Superior temporal gyrus (tissue), 1 donor: Measurements from ENCODE around the gene MX1.
"Not testable (repeated sequence)": the region's sequence is repeated elsewhere in the genome, so short reads cannot be mapped to it uniquely, and the experiment has no call there.

Source experiments
- DNase-seq: peaks from one replicate; pipeline ENCODE4 v3.0.0-alpha.2; 2016; ENCODE audit errors: extremely low spot score

Gene MX1

DNA sequence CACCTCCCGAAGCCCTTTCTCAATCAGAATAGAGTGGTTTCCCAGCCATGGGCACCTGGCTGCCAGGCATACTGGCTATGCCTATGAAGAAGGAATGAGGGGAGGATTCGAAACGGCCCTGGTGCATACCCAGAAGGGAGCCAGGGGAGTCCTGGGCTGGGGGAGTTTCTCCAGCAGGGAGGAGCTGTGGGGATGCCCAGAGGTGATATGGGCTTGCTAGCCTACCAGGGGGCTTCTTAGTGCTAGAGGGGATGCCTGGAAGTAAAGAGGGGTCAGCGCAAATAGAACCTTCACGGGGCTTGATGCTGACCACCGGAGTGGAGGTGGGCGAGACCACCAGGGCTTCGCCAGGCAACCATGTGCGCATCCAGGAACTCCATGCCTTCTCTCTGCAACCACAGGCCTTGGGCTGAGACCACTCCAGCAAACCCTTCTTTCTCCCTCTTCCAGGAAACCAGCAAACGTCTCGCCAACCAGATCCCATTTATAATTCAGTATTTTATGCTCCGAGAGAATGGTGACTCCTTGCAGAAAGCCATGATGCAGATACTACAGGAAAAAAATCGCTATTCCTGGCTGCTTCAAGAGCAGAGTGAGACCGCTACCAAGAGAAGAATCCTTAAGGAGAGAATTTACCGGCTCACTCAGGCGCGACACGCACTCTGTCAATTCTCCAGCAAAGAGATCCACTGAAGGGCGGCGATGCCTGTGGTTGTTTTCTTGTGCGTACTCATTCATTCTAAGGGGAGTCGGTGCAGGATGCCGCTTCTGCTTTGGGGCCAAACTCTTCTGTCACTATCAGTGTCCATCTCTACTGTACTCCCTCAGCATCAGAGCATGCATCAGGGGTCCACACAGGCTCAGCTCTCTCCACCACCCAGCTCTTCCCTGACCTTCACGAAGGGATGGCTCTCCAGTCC, 18.2 kb upstream of the MX1 start:
- no peak for DNase-seq

DNA sequence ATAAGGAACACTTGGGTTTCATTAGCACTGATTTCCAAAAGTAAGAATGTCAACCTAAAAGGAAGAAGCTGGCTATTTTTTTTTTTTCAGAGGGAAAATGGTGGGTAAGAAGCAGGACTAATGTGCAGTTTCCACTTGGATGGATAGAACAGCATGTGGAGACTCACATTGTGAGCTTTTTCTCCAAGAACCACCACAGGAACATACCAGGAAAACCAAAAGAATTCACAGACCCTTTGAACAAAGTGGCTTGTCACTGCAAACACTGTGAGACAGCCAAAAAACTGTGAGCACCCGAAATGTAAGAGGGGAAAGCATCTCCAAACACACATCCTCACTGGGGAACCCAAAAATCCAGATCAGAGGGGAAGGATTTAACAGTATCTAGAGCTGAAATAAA, 15.7 kb upstream of the MX1 start:
- DNase-seq, result no peak

DNA sequence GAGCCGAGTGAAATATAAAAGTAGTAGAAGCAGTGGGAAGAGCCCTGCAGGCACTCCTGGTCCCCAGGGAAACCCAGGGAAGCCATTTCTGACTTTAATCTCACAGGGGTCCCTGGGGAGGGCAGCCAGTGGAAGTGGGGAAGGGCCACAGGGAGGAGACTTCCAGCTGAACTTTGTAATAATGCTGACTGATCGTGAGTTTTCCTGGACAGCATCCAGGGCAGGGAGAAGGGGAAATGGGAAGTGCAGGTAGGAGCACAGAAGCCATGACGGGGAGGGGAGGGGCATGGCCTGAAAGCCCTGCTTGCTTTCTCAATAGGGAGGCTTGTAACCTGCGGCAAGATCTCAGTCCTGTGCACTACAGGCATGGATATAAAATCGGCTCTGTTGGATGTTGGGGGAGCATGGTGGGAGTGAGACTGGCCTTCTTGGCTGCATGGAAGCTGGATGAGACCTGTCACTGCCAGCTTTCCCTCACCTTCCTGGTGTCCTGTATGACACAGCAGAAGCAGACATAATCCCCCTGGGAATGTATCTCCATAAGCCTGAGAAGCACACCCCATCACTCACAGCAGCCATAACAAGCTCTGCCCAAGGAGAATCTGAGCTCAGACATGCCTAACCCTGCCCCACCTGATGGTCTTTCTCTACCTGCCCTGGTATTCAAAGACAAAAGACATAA, 15.1 kb upstream of the MX1 start:
- no peak for DNase-seq

DNA sequence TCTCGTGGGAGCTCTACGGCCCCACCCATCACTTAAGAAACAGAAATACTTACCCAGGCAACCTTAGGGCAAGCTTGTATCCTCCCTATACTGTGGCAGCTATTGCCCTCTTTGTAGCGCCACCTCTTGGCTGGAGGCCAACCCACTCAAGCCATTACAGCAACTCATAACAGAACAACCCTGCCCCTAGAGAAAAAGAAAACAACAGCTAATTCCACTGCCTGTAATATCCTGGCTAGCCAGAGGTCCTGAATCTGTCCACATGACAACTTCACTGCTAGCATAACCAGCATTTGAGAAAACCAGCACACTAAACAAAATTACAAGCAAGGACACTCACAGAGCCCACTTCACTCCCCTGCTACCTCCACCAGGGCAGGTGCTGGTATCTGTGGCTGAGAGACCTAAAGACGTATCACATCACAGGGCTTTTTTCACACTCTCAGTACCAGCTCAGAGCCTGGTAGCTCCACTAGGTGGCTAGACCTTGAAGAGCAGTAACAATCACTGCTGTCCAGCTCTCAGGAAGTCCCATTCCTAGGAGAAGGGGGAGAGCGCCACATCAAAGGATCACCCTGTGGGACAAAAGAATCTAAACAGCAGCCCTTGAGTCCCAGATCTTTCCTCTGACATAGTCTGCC, 14.5 kb upstream of the MX1 start:
- DNase-seq, result no peak

DNA sequence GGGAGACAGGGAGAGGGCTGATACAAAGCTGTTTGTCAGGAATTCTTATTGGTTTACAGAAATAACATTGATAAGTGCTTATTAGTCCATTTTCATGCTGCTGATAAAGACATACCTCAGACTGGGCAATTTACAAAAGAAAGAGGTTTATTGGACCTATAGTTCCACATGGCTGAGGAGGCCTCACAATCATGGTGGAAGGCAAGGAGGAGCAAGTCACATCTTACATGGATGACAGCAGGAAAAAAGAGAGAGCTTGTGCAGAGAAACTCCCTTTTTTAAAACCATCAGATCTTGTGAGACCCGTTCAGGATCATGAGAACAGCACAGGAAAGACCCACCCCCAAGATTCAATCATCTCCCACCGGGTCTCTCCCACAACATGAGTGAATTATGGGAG, 8.5 kb upstream of the MX1 start:
- not testable (repeated sequence) for DNase-seq

DNA sequence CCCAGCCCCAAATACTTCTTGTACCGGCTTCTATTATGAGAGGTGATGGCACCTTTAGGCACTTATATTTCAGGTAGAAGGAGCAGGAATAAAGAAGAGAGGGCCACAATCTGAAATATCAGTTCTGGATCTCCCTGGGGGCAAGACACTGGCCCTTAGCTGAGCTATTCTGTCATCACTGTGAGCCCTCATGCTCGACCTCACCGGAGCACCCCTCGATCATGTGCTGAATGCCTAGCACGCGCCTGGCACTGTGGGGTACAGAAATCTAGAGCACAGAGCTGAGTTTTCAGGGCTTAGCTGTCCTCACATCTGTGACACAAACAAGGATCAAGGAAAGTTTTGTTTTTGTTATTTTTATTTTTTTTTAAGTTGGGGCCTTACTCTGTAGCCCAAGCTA, 7.6 kb upstream of the MX1 start:
- DNase-seq, result no peak

DNA sequence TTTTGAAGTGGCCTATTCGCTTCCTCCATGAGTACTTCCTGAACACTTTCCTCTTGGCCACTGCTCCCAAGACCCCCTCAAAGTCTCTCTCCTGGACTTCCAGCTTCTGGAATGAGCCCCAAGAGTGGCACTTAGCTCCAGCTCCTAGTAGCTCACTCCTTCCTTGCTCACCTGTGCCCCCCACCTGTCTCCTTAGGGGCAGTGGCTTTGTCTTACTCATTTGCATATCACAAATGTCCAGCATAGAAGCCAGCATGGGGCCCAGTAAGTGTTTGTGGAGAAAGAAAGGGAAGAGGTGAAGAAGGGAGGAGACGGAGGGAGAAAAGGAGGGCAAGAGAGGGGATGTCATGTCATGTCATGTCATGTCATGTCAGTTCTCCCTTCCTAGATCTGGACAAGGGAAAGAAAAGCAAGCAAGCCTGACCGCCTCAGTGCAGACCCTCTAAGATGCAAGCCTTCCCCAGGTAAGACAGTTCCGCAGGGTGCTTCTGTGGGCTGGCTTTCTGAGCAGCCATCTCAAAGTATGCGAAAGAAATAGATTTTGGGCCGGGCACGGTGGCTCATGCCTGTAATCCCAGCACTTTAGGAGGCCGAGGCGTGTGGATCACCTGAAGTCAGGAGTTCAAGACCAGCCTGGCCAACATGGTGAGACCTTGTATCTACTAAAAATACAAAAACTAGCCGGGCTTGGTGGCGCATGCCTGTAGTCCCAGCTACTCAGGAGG, 6.9 kb upstream of the MX1 start:
- no peak for DNase-seq

DNA sequence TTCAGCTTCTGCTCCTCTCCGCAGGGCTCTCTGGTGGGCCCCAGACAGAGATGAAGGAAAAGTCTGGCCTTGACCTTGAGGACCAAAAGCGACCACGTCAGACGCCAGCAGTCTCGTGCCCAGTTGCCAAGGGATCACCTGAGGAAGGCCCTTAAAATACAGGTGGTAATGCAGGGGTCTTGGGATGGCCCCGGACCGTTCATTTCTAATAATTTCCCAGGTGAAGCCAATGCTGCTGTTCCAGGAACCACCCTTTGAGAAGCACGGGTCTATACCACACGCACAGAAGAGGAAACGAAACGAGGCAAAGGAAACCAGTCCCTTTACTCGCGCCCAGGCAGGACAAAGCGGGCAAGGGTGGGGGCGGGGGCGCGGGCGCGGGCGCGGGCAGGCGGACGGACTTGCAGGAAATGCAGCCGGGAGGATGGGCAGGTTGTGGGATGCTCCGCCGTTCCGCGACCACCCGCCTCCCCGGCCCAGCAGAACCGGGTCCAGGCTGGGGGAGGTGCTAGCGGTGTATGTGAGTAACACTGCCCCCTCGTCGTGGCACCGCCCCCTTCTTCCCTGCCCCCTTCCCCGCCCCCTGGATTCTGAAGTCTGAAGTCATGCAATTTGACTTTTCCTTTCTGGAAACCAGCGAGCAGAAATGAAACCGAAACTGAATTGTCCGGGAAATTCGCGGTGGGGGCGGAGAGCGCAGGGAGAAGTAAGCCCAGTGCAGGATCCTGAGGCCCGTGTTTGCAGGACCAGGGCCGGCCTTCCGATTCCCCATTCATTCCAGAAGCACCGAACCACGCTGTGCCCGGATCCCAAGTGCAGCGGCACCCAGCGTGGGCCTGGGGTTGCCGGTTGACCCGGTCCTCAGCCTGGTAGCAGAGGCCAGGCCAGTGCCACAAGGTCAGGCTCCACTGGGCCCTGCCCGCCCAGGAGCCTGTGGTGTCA, 5.8 kb upstream of the MX1 start:
- peak; percentile 50 for DNase-seq

DNA sequence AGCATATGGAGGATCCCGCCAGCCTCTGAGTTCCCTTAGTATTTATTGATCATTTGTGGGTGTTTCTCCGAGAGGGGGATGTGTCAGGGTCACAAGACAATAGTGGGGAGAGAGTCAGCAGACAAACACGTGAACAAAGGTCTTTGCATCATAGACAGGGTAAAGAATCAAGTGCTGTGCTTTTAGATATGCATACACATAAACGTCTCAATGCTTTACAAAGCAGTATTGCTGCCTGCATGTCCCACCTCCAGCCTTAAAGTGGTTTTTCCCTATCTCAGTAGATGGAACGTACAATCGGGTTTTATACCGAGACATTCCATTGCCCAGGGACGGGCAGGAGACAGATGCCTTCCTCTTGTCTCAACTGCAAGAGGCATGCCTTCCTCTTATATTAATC, 5.0 kb upstream of the MX1 start:
- DNase-seq, result not testable (repeated sequence)

DNA sequence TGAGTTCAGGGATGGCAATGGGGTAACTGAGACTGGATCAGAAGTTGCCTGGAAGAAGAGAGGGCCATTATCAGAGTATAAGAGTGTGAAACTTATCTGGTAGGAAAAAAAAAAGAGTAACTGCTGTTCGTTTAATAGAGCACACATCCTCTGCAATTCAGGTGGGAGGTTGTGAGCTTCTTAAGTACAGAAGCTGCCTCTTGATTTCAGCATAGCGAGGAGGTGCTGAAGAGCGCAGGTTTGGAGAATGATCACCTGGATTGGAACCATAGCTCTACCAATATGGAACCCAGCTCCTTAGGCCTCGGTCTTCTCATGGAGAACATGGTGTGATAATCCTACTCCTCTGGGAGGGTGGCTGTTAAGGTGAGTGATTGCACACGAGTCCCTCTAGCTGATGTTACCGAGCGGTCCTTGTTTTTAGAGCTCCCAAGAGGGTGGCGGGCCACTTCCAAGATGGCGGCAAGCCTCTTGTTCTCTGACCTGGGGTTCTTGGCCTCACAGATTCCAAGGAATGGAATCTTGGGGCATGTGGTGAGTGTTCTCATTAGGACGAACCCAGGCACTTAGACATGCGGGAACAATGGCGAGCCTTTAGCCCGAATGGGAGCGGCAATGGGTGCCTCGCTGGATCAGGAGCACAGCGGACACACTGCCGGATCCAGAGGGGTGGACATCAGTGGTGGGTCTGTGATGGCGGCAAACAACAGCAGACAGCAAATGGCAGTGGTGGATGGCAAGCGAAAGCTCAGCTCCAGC, 3.3 kb upstream of the MX1 start:
- no peak for DNase-seq

DNA sequence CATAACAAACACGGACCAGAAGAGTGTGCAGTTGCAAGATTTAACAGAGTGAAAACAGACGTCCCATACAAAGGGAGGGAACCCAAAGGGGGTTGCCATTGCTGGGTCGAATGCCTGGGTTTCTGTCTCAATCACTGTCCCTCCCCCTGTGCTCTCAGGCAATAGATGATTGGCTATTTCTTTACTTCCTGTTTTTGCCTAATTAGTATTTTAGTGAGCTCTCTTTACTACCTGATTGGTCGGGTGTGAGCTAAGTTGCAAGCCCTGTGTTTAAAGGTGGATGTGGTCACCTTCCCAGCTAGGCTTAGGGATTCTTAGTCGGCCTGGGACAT, 2.8 kb upstream of the MX1 start:
- DNase-seq, result not testable (repeated sequence)

DNA sequence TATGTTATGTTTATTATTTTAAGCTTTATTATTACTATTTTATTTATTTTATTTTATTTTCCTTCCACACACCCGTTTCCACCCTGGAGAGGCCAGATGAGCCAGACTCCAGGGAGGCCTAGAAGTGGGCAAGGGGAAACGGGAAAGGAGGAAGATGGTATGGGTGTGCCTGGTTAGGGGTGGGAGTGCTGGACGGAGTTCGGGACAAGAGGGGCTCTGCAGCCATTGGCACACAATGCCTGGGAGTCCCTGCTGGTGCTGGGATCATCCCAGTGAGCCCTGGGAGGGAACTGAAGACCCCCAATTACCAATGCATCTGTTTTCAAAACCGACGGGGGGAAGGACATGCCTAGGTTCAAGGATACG, 468 bp upstream of the MX1 start:
- no peak for DNase-seq

DNA sequence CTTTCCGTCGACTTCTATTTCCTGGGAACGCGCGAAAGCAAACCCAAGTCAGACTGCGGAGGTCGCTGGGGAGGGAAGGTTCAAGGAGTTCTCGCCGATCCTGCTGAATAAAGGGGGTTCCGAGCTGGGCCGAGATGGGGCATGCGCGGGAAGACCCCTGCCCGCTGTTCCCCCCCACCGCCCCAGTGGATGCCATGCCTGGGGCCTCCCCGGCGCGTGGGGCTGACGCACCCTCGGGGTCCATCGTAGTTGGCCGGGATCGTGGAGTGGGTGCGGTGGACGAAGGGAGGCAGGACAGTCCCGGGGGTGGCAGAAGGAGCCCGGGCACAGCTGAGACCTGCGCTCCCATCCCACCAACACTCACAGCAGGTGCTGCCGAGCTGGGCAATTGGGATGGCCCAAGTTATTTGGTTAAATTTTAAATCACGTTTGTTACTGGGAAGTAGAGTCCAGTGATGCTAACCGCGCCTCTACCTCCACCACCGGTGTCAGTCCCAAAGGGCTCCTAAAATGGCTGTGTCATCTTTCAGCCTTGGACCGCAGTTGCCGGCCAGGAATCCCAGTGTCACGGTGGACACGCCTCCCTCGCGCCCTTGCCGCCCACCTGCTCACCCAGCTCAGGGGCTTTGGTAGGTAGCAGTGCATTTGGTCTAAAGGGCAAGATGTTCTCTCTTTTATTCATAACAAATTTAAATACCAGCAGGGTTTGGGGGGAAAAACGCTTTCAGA, 801 bp downstream of the MX1 start:
- no peak for DNase-seq

DNA sequence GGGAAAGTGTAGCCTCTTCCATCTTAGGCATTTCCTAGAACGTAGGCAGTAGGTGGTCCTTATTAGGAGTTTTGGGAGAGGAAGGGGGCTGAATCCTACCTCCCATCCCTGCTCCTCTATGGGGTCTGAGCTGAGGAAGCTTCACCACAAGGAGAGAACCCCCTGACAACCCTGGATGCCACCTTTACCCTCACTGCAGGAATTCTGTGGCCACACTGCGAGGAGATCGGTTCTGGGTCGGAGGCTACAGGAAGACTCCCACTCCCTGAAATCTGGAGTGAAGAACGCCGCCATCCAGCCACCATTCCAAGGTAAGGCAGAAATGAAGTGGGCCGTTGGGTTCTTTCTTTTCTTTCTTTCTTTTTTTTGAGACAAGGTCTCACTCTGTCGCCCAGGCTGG, 1.5 kb downstream of the MX1 start:
- DNase-seq, result no peak

DNA sequence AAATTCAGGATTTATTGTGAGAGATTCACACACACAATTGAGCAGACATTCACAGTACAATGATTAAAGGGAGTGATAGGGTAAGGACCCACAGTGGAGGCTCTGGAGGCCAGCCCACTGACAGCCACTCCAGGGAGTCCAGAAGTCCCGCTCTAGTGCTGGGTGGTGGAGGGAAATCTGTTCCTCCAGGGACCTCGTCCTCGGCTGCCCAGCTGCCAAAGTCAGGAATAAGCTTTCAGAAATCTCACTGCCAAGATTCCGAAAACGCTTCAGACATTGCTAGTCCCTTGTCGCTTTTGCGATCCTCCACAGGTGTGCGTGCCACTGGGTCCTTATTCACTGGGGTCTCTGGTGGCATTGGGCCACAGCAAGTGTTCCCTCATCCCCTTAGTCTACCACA, 2.3 kb downstream of the MX1 start:
- no peak for DNase-seq

DNA sequence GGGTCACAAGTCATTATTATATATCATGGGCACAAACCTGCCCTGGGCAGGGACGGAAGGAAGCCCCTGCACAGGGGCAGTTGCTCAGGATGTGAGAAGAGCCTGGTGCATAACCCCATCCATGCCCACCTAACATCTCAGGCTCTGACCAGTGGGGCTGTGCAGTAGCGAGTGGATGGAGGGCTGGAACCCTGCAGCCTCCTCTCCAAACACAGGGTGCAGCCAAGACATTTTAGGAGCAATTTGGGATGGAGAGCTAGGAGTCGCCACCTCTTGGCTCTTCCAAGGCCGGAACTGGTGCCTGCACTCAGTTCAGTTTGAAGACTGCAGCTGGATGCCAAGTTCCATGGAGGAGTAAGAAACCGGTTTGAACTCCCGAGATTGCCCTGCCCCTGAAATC, 2.8 kb downstream of the MX1 start:
- DNase-seq, result no peak

DNA sequence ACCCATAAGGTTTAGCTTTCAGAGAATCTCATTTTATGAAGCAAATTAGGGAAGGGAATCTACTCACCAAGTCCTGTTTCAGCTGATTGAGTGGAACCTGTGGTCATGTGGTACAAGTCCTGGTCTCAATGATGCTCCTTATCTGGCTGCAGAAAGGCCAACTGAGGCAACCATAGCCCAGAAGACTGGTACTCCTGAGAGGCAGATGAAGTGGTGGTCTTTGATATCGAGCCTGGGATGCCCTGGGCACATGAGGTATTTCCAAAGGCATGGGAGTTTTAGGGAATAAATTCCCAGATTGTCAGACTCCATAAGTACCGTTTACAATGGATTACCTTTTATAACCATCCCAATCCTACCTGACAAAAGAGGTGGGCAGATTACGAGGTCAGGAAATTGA, 3.3 kb downstream of the MX1 start:
- no peak for DNase-seq

DNA sequence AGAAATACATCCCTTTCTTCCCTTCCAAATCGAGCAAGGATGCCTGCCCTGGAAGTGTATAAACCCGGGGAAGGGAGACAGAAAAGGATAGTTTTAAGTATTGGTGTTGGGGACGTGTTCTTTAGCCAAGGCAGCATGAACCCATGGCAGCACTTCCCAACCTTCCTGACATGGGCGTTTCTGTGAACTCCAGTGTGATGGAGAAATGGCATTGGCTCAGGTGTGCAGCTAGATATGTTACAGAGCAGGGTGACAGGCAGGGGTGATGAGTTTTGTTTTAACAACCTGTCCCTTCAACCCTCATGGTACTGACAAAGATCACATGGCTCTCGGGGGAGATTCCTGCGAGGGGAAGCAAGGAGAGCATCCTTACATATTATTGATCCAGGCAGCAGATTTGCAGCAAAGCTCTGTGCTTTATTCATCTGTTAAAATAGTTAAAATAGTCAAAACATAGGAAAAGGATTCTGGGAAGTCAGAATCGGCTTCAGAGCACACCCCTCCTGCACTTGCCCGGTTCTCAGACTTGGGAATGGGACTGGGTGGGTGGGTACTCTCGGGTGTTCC, 4.0 kb downstream of the MX1 start:
- no peak for DNase-seq

DNA sequence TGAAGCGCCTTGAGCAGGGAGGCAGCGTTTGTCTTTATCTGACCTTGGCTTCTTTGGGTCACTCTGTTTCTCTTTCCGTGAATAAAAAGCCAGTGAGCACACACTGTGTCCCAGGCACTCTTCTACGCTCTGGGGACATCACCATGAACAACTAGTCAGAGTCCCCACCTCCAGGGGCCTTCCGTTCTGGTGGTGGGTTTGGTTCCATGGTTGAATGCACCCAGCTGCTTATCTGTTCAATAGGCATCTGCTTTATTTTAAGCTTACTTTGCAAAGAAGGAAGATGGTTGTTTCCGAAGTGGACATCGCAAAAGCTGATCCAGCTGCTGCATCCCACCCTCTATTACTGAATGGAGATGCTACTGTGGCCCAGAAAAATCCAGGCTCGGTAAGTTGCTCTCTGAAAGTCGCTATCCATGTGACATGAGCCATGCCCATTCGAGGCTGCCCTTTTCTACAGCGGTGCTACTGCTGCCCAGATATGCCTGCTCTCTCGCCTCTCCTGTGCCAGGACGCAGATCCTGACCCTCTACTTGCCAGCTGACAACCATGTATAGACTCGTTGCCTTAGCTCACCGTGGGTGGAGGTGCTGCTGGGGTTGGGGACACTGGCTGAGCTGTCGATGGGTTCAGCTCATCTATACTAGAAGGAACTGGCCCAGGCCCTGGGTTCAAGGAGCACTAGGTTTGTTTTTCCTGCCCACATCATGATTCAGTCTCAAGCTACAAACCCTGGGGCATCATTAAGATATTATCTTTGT, 5.9 kb downstream of the MX1 start:
- DNase-seq, result no peak
